Cardiac muscle cell (in vitro differentiated cells and primary cell): ENCODE measurements around the gene TENT5C. TPM values are rescaled to one million over a fixed set of nuclear protein-coding genes. Genes with fewer than 3 reads are reported as not detected.
A peak's percentile ranks its signal among the peaks of the same experiment; 100 is the strongest.

Source experiments
- DNase-seq, 2 donors: peaks; one replicate each; pipeline versions ENCODE4 v3.0.0 to v3.0.0-alpha.2; 2010 to 2017; ENCODE audit warnings: low read depth in 1 of 2, low spot score in 1 of 2
- H3K27ac ChIP-seq: fragments of 200-600 bp; sonication (generic); 2 replicates; pipeline ENCODE4 v1.5.1; 2016
- H3K27me3 ChIP-seq: fragments of 200-600 bp; sonication (generic); 2 replicates; pipeline ENCODE4 v1.6.0; 2016; ENCODE audit warnings: control low read depth
- H3K36me3 ChIP-seq: fragments of 200-600 bp; sonication (generic); 2 replicates; pipeline ENCODE4 v1.5.1; 2016; ENCODE audit warnings: control low read depth
- H3K4me1 ChIP-seq: fragments of 200-600 bp; sonication (generic); 2 replicates; pipeline ENCODE4 v1.8.1; 2017; ENCODE audit warnings: low read depth, mild to moderate bottlenecking, mixed run types
- H3K4me3 ChIP-seq: fragments of 200-600 bp; sonication (generic); 2 replicates; pipeline ENCODE4 v1.5.1; 2016; ENCODE audit warnings: mild to moderate bottlenecking
- H3K9me3 ChIP-seq: fragments of 200-600 bp; sonication (generic); 2 replicates; pipeline ENCODE4 v1.5.1; 2017; ENCODE audit warnings: low read depth, mild to moderate bottlenecking, control low read depth
- polyA plus RNA-seq: library from polyadenylated mRNA; unstranded; fragments of >200 nt; fragmentation: Nextera tagmentation; extraction: Ambion mirVana; gene quantifications from 2 replicates; pipeline ENCODE4 v1.2.1, GENCODE V29; 2016
- total RNA-seq: library from RNA; depleted of rRNA; stranded (reverse); fragments of >200 nt; gene quantifications from 2 replicates; pipeline ENCODE4 v1.2.3, GENCODE V29; 2016
- TF ChIP-seq, protein P1 (sequence below): IDR thresholded peaks from 2 replicates; pipeline ENCODE4 v1.5.1; 2012; ENCODE audit warnings: low read depth, mild to moderate bottlenecking, low read length

TENT5C gene
- total and polyA plus RNA-seq, 2 experiments from 2014 or later: 0.63 to 1.1 TPM

DNA sequence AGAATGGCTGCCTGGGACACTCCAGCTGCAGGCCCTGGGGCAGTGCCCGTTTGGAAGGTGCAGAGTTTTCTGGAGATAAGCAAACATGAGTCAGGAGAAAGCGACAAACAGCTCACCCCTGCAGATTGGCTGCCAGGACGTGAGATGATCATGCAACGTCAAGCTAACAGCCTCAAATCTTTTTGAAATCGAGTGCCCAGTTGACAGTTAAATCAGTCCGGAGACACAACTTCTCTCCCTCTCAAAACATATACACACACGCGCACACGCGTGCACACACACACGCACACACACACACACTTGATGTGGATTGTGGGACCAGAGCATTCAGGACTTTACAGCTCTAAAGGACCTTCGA is 49.4 kb downstream of the TENT5C start:
- H3K27ac ChIP-seq: no peak overlapping the region
- DNase-seq: peak in 1 of 2 donors; percentile 47
- no peaks in the 10 kb centered on the region for H3K9me3 ChIP-seq
- no peaks in the 10 kb centered on the region for H3K27me3 ChIP-seq
- no peak overlapping the region for H3K4me3 ChIP-seq
- TF ChIP-seq, protein P1, sequence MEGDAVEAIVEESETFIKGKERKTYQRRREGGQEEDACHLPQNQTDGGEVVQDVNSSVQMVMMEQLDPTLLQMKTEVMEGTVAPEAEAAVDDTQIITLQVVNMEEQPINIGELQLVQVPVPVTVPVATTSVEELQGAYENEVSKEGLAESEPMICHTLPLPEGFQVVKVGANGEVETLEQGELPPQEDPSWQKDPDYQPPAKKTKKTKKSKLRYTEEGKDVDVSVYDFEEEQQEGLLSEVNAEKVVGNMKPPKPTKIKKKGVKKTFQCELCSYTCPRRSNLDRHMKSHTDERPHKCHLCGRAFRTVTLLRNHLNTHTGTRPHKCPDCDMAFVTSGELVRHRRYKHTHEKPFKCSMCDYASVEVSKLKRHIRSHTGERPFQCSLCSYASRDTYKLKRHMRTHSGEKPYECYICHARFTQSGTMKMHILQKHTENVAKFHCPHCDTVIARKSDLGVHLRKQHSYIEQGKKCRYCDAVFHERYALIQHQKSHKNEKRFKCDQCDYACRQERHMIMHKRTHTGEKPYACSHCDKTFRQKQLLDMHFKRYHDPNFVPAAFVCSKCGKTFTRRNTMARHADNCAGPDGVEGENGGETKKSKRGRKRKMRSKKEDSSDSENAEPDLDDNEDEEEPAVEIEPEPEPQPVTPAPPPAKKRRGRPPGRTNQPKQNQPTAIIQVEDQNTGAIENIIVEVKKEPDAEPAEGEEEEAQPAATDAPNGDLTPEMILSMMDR: no peak
- no peaks in the 10 kb centered on the region for H3K36me3 ChIP-seq
- peaks cover 5% of the 10 kb centered on the region for H3K4me1 ChIP-seq

DNA sequence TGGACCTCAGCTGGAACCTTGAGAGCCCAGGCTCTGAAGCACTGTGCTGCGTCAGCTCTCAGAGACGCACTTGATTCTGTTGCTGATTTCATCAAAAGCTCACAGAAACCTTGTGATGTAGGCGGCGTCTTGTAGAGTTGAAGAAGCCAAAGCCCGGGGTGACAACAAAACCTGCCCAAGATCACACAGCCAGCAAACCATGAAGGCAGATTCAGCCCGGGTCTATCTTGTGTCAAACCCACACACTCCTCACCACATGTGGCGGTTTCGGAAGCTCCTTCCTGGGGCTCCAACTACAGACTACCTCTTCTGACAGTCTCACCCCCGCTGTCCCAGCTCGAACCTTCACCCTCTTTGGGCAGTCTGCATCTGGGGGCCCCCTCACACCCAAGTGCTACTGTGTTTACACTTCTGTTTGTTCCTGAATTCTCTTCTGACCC is 50.4 kb downstream of the TENT5C start:
- H3K36me3 ChIP-seq: no peaks in the 10 kb centered on the region
- no peak for DNase-seq
- H3K9me3 ChIP-seq: no peaks in the 10 kb centered on the region
- H3K27me3 ChIP-seq: no peaks in the 10 kb centered on the region
- no peak overlapping the region for H3K27ac ChIP-seq
- H3K4me1 ChIP-seq: peaks cover 5% of the 10 kb centered on the region
- TF ChIP-seq, protein P1: no peak
- no peak overlapping the region for H3K4me3 ChIP-seq

DNA sequence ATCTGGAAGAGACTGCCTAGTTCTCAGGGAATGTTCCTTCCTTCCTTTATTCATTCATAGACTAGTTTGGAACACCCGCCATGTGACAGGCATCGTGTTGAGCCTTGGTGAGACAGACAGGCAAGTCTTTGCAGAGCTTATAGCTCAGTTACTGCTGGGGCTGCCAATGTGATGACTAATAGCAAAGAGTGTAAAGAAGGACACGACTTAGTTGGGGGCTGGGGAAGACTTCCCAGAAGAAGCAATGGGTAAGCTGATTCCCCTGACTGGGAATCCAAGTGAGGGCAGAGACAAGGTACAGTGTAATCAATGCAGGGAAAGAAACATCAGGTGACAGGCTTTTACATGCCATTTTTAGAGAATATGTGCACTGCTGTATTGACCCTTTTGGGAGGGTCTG is 51.2 kb downstream of the TENT5C start:
- no peaks in the 10 kb centered on the region for H3K9me3 ChIP-seq
- H3K4me1 ChIP-seq: peaks cover 5% of the 10 kb centered on the region
- H3K36me3 ChIP-seq: no peaks in the 10 kb centered on the region
- H3K27me3 ChIP-seq: no peaks in the 10 kb centered on the region
- H3K27ac ChIP-seq: no peak overlapping the region
- no peak overlapping the region for H3K4me3 ChIP-seq
- TF ChIP-seq, protein P1: no peak
- peak in 1 of 2 donors; percentile 84 for DNase-seq

- TF ChIP-seq, protein P1: no peak
- no peak for DNase-seq
Measured at GRCh38 chr1:117657949-117658660, 52.3 kb downstream of the TENT5C start.

DNA sequence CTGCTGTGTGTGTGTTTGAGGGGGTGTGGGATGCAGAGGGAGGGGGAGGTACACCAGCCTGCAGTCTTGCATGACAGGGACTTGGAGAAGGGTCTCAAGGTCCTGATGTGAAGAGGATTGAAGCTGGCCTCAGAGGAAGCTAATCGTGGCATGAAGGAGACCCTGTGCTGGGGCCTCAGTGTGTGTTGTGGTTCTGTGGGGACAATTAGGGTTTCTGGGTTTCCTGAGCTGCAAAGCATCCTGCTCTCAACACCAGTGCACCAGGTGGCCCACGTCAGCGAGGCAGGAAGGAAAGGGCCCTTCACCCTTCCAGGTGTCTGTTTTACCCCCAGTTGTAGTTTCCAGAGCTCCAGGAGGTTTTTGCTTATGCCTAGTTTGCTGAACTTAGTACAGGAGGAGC is 52.8 kb downstream of the TENT5C start:
- TF ChIP-seq, protein P1: no peak
- DNase-seq: no peak
- Histone ChIP-seq H3K9me3 (no peaks in the 10 kb centered on the region), H3K4me1 (peaks cover 5% of the 10 kb centered on the region), H3K4me3 (no peak overlapping the region), H3K27ac (no peak overlapping the region), H3K36me3 (no peaks in the 10 kb centered on the region), H3K27me3 (no peaks in the 10 kb centered on the region)

More at GRCh38 chr1:117657949-117658660, 52.3 kb downstream of the TENT5C start:
- H3K4me3 ChIP-seq: no peak overlapping the region
- no peak overlapping the region for H3K27ac ChIP-seq
- no peaks in the 10 kb centered on the region for H3K27me3 ChIP-seq
- H3K36me3 ChIP-seq: no peaks in the 10 kb centered on the region
- H3K9me3 ChIP-seq: no peaks in the 10 kb centered on the region
- H3K4me1 ChIP-seq: peaks cover 5% of the 10 kb centered on the region
